AG09309 (cell line): ENCODE measurements around the gene MICAL3.

Experiments used
- DNase-seq: peaks from one replicate; pipeline ENCODE4 v3.0.0-alpha.2; 2010; ENCODE audit warnings: low read depth
- H3K4me3 ChIP-seq: 2 replicates; pipeline ENCODE4 v1.5.1; 2011; ENCODE audit warnings: mild to moderate bottlenecking, low read depth, low read length, moderate library complexity; ENCODE audit not compliant: control insufficient read depth
- CTCF ChIP-seq: IDR thresholded peaks from 2 replicates; pipeline ENCODE4 v1.5.1; 2011; ENCODE audit warnings: mild to moderate bottlenecking, low read depth, low read length, inconsistent platforms; ENCODE audit not compliant: insufficient read depth, control insufficient read depth; ENCODE audit errors: missing control alignments

Gene MICAL3

DNA sequence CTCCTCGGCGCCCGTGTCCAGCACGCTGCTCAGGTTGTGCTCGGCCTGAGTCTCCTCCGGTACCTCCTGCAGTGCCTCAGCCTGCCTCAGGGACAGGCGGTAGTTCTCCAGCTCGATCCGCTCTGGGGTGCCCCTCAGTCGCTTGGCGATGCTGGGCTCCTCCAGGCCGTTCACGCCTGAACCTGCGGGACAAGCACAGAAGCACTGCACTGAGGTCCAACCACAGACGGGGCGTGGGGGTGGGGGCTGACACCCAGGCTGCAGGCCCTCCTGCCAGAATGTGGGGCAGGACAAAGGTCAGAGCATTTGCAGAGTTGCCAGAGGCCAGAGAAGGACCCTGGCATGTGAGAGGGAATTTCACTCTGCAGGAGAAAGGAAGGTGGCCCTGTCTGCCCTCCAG, 182.5 kb downstream of the MICAL3 start:
- no peak for TF ChIP-seq CTCF
- no peak for DNase-seq
- H3K4me3 ChIP-seq = no peak overlapping the region

GRCh38 chr22:17838180-17838865, 186.0 kb downstream of the MICAL3 start:
- no peak for TF ChIP-seq CTCF
- DNase-seq = no peak
- no peak overlapping the region for H3K4me3 ChIP-seq

DNA sequence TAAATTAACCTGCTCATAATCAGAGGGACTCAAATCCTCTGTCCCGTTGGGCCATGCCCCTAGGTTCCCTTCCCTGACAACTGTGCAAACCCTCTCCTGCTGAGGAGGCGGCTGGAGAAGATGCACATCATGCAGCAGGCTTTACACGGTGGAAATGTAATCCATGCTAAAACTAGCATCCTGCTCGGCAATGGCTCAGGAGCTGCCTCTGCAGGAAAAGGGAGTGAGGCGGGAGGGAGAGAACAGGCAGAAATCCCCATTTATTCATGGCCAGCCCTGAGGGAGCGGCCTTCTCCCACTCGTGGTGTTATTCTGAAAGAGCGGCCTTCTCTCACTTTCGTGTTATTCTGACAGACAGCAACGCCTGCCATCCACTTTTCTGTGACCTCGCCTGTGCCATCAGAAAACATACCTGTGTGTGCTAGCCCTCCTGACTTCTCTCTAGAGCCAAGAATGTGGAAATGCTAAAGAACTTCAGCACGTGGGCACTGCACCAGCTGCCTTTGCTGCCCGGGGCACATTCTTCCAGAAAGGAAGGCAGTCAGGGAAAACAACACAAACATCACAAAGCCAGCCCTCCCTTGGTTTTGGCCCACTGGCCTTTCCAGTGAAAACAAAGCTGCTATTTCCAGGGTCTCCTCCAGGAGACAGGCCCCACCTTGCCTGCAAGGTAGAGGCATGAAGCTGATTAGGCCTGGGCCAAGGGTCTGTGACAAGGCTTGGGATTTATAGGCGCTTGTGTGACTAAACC, 187.2 kb downstream of the MICAL3 start:
- no peak for DNase-seq
- no peak for TF ChIP-seq CTCF
- no peak overlapping the region for H3K4me3 ChIP-seq

- H3K4me3 ChIP-seq = no peak overlapping the region
- no peak for TF ChIP-seq CTCF
- no peak for DNase-seq
Observed at GRCh38 chr22:17835256-17835655, 189.1 kb downstream of the MICAL3 start.

- H3K4me3 ChIP-seq = no peak overlapping the region
- TF ChIP-seq CTCF = no peak
- no peak for DNase-seq
Observed at GRCh38 chr22:17833489-17833888, 190.9 kb downstream of the MICAL3 start.

DNA sequence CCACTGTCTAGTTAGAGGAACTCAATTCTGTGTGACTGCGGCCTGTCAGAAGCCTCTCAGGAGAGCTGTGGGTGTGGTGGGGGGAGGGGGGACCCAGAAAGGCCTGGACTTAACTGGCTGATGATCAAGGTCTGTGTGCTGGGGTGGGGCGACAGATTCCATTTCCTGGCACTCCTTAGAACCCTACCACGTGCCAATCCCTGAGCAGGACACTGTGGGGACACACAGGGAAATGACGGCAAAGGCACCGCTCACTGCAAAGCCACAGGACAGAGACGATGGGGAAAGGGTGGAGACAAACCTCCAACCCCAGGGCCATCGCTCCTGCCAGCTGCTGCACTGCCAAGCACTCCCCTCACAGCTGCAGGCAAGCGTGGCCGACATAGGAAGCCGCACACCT, 191.7 kb downstream of the MICAL3 start:
- no peak for DNase-seq
- no peak overlapping the region for H3K4me3 ChIP-seq
- no peak for TF ChIP-seq CTCF
